ENCODE measurements around the gene ABCC6.
"Not testable (repeated sequence)": the region's sequence is repeated elsewhere in the genome, so short reads cannot be mapped to it uniquely, and the experiment has no call there.

Gene ABCC6

DNA sequence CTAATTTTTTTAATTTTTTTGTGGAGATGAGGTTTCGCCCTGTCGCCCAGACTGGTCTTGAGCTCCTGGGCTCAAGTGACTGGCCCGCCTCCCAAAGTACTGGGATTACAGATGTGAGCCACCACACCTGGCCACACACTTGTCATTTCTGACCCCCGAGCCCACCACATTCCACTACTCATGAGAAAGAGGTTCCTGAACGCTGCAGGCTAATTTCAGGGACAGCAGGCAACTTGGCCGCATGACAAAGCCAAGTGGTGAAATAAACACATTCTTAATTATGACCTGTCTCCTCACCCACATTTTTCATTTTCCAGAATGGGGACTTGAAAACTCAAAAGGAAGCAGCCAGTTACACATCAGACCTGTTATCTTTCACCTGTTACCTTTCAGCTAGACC is 114.5 kb downstream of the ABCC6 start:
- Histone ChIP-seq H3K9ac (no peak overlapping the region), H3K4me3 (ENCODE audit: low read depth, low read length) (no peak overlapping the region), H3K36me3 (ENCODE audit: control insufficient read depth, insufficient read depth, low read length) (no peaks in the 10 kb centered on the region), H3K27me3 (ENCODE audit: control insufficient read depth, insufficient read depth, low read length) (no peaks in the 10 kb centered on the region), H2AFZ (no peak overlapping the region), H3K79me2 (no peaks in the 10 kb centered on the region), H3K9me3 (ENCODE audit: control insufficient read depth, low read length) (no peaks in the 10 kb centered on the region), H3K27ac (no peak overlapping the region), H3K4me2 (ENCODE audit: low read length) (no peak overlapping the region), H3K4me1 (no peaks in the 10 kb centered on the region)
- TF ChIP-seq, protein P1, sequence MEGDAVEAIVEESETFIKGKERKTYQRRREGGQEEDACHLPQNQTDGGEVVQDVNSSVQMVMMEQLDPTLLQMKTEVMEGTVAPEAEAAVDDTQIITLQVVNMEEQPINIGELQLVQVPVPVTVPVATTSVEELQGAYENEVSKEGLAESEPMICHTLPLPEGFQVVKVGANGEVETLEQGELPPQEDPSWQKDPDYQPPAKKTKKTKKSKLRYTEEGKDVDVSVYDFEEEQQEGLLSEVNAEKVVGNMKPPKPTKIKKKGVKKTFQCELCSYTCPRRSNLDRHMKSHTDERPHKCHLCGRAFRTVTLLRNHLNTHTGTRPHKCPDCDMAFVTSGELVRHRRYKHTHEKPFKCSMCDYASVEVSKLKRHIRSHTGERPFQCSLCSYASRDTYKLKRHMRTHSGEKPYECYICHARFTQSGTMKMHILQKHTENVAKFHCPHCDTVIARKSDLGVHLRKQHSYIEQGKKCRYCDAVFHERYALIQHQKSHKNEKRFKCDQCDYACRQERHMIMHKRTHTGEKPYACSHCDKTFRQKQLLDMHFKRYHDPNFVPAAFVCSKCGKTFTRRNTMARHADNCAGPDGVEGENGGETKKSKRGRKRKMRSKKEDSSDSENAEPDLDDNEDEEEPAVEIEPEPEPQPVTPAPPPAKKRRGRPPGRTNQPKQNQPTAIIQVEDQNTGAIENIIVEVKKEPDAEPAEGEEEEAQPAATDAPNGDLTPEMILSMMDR (IDR thresholded peaks at IDR 0.05): no peak

DNA sequence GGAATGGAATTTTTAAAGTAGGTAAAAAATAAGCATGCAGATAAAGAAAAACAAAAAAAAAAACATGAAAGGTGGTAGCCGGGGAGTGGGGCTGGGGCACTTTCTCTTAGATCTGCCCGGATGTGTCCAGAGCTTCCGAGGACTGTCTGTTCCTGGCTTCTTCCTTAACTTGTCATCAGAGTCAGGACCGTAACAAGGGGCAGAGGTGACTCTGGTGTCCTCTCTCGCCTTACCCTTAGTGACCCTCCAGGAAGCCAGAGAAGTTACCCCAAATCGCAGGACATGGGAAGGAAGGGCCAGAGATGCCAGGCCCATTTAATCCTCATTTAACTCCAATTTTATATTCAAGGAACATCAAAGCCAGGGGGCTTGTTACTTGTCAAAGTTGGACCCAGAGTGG is 115.5 kb downstream of the ABCC6 start:
- no peaks in the 10 kb centered on the region for H3K27me3 ChIP-seq (ENCODE audit: control insufficient read depth, insufficient read depth, low read length)
- H3K27ac ChIP-seq: no peak overlapping the region
- TF ChIP-seq, protein P1 (IDR thresholded peaks at IDR 0.05): no peak
- H3K79me2 ChIP-seq: no peaks in the 10 kb centered on the region
- H3K4me3 ChIP-seq (ENCODE audit: low read depth, low read length): no peak overlapping the region
- H3K36me3 ChIP-seq (ENCODE audit: control insufficient read depth, insufficient read depth, low read length): no peaks in the 10 kb centered on the region
- no peak overlapping the region for H2AFZ ChIP-seq
- no peaks in the 10 kb centered on the region for H3K9me3 ChIP-seq (ENCODE audit: control insufficient read depth, low read length)
- no peak overlapping the region for H3K4me2 ChIP-seq (ENCODE audit: low read length)
- H3K4me1 ChIP-seq: no peaks in the 10 kb centered on the region
- H3K9ac ChIP-seq: no peak overlapping the region

DNA sequence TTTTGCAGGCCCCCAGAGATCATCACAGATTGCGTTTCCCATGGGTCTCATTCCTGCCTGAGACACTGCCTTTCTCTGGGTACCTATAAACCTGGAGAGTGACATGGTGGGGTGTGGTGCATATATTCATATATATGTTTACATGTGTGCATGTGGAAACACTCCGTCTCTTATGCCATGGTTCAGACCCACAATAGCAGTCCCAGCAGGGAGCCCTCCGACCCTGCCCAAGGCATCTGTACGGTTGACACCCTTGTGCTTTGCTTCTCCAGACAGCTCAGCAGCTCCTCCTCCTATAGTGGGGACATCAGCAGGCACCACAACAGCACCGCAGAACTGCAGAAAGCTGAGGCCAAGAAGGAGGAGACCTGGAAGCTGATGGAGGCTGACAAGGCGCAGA is 116.8 kb downstream of the ABCC6 start:
- Histone ChIP-seq H3K4me1 (peaks cover 1% of the 10 kb centered on the region), H3K9ac (no peak overlapping the region), H3K27me3 (ENCODE audit: control insufficient read depth, insufficient read depth, low read length) (no peaks in the 10 kb centered on the region), H3K4me3 (ENCODE audit: low read depth, low read length) (no peak overlapping the region), H2AFZ (no peak overlapping the region), H3K9me3 (ENCODE audit: control insufficient read depth, low read length) (no peaks in the 10 kb centered on the region), H3K79me2 (no peaks in the 10 kb centered on the region), H3K27ac (no peak overlapping the region), H3K36me3 (ENCODE audit: control insufficient read depth, insufficient read depth, low read length) (no peaks in the 10 kb centered on the region), H3K4me2 (ENCODE audit: low read length) (no peak overlapping the region)
- TF ChIP-seq, protein P1 (IDR thresholded peaks at IDR 0.05): no peak

DNA sequence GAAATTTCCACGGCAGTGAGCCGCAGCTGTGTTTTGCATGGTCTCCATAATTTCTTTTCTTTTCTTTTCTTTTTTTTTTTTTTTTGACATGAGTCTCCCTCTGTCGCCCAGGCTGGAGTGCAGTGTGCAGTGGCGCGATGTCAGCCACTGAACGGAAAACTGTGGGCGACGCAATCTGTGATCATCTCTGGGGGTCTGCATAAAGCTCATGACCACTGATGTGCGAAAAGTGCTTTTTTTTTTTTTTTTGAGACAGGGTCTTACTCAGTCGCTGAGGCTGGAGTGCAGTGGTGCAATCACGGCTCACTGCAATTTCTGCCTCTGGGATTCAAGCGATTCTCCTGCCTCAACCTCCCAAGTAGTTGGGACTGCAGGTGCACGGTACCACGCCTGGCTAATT is 117.6 kb downstream of the ABCC6 start:
- Histone ChIP-seq H3K4me3 (ENCODE audit: low read depth, low read length) (no peak overlapping the region), H3K36me3 (ENCODE audit: control insufficient read depth, insufficient read depth, low read length) (no peaks in the 10 kb centered on the region), H3K4me2 (ENCODE audit: low read length) (no peak overlapping the region), H3K9ac (no peak overlapping the region), H3K79me2 (no peaks in the 10 kb centered on the region), H3K4me1 (peaks cover 4% of the 10 kb centered on the region), H2AFZ (no peak overlapping the region), H3K27me3 (ENCODE audit: control insufficient read depth, insufficient read depth, low read length) (no peaks in the 10 kb centered on the region), H3K27ac (no peak overlapping the region), H3K9me3 (ENCODE audit: control insufficient read depth, low read length) (no peaks in the 10 kb centered on the region)
- TF ChIP-seq, protein P1 (IDR thresholded peaks at IDR 0.05): no peak

DNA sequence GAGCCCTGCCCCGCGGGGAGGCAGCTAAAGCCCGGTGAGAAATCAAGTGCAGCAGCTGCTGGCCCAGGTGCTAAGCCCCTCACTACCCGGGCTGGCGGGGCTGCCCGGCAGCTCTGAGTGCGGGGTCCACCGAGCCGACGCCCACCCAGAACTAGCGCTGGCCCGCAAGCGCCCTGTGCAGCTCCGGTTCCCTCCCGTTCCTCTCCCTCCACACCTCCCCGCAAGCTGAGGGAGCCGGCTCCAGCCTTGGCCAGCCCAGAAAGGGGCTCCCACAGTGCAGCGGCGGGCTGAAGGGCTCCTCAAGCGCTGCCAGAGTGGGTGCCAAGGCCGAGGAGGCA is 118.5 kb downstream of the ABCC6 start:
- H3K27me3 ChIP-seq (ENCODE audit: control insufficient read depth, insufficient read depth, low read length); H3K9me3 ChIP-seq (ENCODE audit: control insufficient read depth, low read length); H3K4me3 ChIP-seq (ENCODE audit: low read depth, low read length); H3K36me3 ChIP-seq (ENCODE audit: control insufficient read depth, insufficient read depth, low read length); H3K4me1 ChIP-seq; H2AFZ ChIP-seq; H3K9ac ChIP-seq; H3K4me2 ChIP-seq (ENCODE audit: low read length); H3K27ac ChIP-seq; H3K79me2 ChIP-seq: not testable (repeated sequence)

DNA sequence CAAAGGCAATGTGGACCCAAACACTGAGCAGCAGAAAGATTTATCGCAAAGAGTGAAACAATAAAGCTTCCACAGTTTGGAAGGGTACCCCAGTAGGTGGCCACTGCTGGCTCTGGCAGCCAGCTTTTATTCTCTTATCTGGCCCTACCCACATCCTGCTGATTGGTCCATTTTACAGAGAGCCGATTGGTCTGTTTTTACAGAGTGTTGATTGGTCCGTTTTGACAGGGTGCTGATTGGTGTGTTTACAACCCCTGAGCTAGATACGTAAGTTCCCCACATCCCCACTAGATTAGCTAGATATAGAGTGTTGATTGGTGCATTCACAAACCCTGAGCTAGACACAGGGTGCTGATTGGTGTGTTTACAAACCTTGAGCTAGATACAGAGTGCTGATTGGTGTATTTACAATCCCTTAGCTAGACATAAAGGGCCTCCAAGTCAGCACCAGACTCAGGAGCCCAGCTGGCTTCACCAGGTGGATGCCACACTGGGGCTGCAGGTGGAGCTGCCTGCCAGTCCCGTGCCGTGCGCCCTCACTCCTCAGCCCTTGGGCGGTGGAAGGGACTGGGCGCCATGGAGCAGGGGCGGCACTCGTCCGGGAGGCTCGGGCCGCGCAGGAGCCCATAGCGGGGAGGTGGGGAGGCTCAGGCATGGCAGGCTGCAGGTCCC is 119.0 kb downstream of the ABCC6 start:
- not testable (repeated sequence) for H3K79me2 ChIP-seq; H2AFZ ChIP-seq; H3K4me1 ChIP-seq; H3K4me3 ChIP-seq (ENCODE audit: low read depth, low read length); H3K27ac ChIP-seq; H3K36me3 ChIP-seq (ENCODE audit: control insufficient read depth, insufficient read depth, low read length); H3K4me2 ChIP-seq (ENCODE audit: low read length); H3K9ac ChIP-seq; H3K9me3 ChIP-seq (ENCODE audit: control insufficient read depth, low read length); H3K27me3 ChIP-seq (ENCODE audit: control insufficient read depth, insufficient read depth, low read length)
